Limb (tissue), 2 donors: ENCODE measurements around the gene RNF135.
"Not testable (repeated sequence)": the region's sequence is repeated elsewhere in the genome, so short reads cannot be mapped to it uniquely, and the experiment has no call there.

ENCODE experiments used
- DNase-seq, 2 donors: peaks; one replicate each; pipeline ENCODE4 v3.0.0-alpha.2; 2016; ENCODE audit errors: extremely low spot score in 2 of 2

Gene RNF135

GRCh38 chr17:30970831-30971567 is at the start of gene RNF135:
Gene RNF135 (plus strand): TSS chr17:30971039. CDS start chr17:30971074, 35 bp downstream.
- peak; percentile 81 to 83 for DNase-seq

- DNase-seq: peak; percentile 2 to 47
Measured at GRCh38 chr17:30921544-30922196, 49.2 kb upstream of the RNF135 start, which contains the start of gene ADAP2. Gene ADAP2 (plus strand): TSS chr17:30921945. CDS start chr17:30922015, 70 bp downstream.

GRCh38 chr17:30922235-30923030 is 48.4 kb upstream of the RNF135 start:
- peak in 1 of 2 donors; percentile 36 for DNase-seq

GRCh38 chr17:30924341-30924740 is 46.5 kb upstream of the RNF135 start:
- DNase-seq: no peak

GRCh38 chr17:30926516-30926915 is 44.3 kb upstream of the RNF135 start:
- no peak for DNase-seq

GRCh38 chr17:30927756-30928155 is 43.1 kb upstream of the RNF135 start:
- DNase-seq: no peak

- DNase-seq: no peak
Measured at GRCh38 chr17:30928584-30928983, 42.3 kb upstream of the RNF135 start.

- no peak for DNase-seq
Measured at GRCh38 chr17:30929081-30929633, 41.7 kb upstream of the RNF135 start.

- DNase-seq: not testable (repeated sequence)
Measured at GRCh38 chr17:30929861-30930260, 41.0 kb upstream of the RNF135 start.

- DNase-seq: no peak
Measured at GRCh38 chr17:30930495-30930894, 40.3 kb upstream of the RNF135 start.

GRCh38 chr17:30931582-30931981 is 39.3 kb upstream of the RNF135 start:
- DNase-seq: not testable (repeated sequence)

GRCh38 chr17:30933966-30934365 is 36.9 kb upstream of the RNF135 start:
- no peak for DNase-seq

- no peak for DNase-seq
Measured at GRCh38 chr17:30939051-30939689, 31.7 kb upstream of the RNF135 start.

- no peak for DNase-seq
Measured at GRCh38 chr17:30942308-30943079, 28.3 kb upstream of the RNF135 start.

- no peak for DNase-seq
Measured at GRCh38 chr17:30947796-30948195, 23.0 kb upstream of the RNF135 start.

- DNase-seq: no peak
Measured at GRCh38 chr17:30950189-30950588, 20.6 kb upstream of the RNF135 start.

GRCh38 chr17:30950669-30951399 is 20.0 kb upstream of the RNF135 start:
- peak; percentile 33 to 34 for DNase-seq

GRCh38 chr17:30952638-30953393 is 18.0 kb upstream of the RNF135 start:
- DNase-seq: no peak
